Colon (tissue), 2 donors: ENCODE measurements around the gene DENND4C.
"Not testable (repeated sequence)": the region's sequence is repeated elsewhere in the genome, so short reads cannot be mapped to it uniquely, and the experiment has no call there.

ENCODE experiments used
- FAIRE-seq: peaks from 2 replicates; lab custom pipeline; 2012; peaks lifted over from hg19 to GRCh38; lab: Jason Lieb, UNC
- donor health status: control.
- donor health status: control.

The DENND4C gene

GRCh38 chr9:19230355-19231125, at the start of gene DENND4C:
DENND4C (plus strand) TSS chr9:19230693; CDS start chr9:19276175, 45,482 bp downstream.
- no peak for FAIRE-seq

- no peak for FAIRE-seq
Measured at GRCh38 chr9:19180991-19181390, 49.5 kb upstream of the DENND4C start.

GRCh38 chr9:19181561-19181960, 48.9 kb upstream of the DENND4C start:
- no peak for FAIRE-seq

GRCh38 chr9:19184144-19184917, 46.2 kb upstream of the DENND4C start:
- FAIRE-seq = peak; percentile 33

GRCh38 chr9:19185191-19185590, 45.3 kb upstream of the DENND4C start:
- no peak for FAIRE-seq

- no peak for FAIRE-seq
Measured at GRCh38 chr9:19186232-19186631, 44.3 kb upstream of the DENND4C start.

GRCh38 chr9:19188771-19189170, 41.7 kb upstream of the DENND4C start:
- no peak for FAIRE-seq

GRCh38 chr9:19192202-19193028, 38.1 kb upstream of the DENND4C start:
- no peak for FAIRE-seq

- FAIRE-seq = no peak
Measured at GRCh38 chr9:19193029-19193324, 37.5 kb upstream of the DENND4C start.

- FAIRE-seq = not testable (repeated sequence)
Measured at GRCh38 chr9:19193358-19193973, 37.0 kb upstream of the DENND4C start.

GRCh38 chr9:19198406-19198805, 32.1 kb upstream of the DENND4C start:
- FAIRE-seq = no peak

GRCh38 chr9:19199012-19199411, 31.5 kb upstream of the DENND4C start:
- FAIRE-seq = peak; percentile 64

GRCh38 chr9:19200229-19200628, 30.3 kb upstream of the DENND4C start:
- FAIRE-seq = no peak

GRCh38 chr9:19201899-19202891, 28.3 kb upstream of the DENND4C start:
- no peak for FAIRE-seq

GRCh38 chr9:19203058-19203457, 27.4 kb upstream of the DENND4C start:
- no peak for FAIRE-seq

GRCh38 chr9:19208653-19209052, 21.8 kb upstream of the DENND4C start:
- no peak for FAIRE-seq

- FAIRE-seq = no peak
Measured at GRCh38 chr9:19209188-19209587, 21.3 kb upstream of the DENND4C start.

- no peak for FAIRE-seq
Measured at GRCh38 chr9:19213823-19214222, 16.7 kb upstream of the DENND4C start.

- FAIRE-seq = no peak
Measured at GRCh38 chr9:19216466-19216865, 14.0 kb upstream of the DENND4C start.

GRCh38 chr9:19221326-19221725, 9.2 kb upstream of the DENND4C start:
- no peak for FAIRE-seq

GRCh38 chr9:19223724-19224123, 6.8 kb upstream of the DENND4C start:
- FAIRE-seq = no peak
